Glomerular endothelial cell (primary cell): Measurements from ENCODE around the gene KIF21A. TPM values are rescaled to one million over a fixed set of nuclear protein-coding genes. Genes with fewer than 3 reads are reported as not detected.

Experiments
- DNase-seq: peaks from one replicate; pipeline ENCODE4 v3.0.0-alpha.2; 2011; ENCODE audit warnings: low read depth, low spot score; ENCODE audit errors: extremely low read depth
- total RNA-seq: library from RNA; depleted of rRNA; stranded (reverse); fragments of >200 nt; gene quantifications from 2 replicates; pipeline ENCODE4 v1.2.3, GENCODE V29; 2015

Gene KIF21A
- total RNA-seq, 1 donor from 2014 or later, result 11.0 TPM

GRCh38 chr12:39287409-39287808, 155.5 kb downstream of the KIF21A start:
- no peak for DNase-seq

DNA sequence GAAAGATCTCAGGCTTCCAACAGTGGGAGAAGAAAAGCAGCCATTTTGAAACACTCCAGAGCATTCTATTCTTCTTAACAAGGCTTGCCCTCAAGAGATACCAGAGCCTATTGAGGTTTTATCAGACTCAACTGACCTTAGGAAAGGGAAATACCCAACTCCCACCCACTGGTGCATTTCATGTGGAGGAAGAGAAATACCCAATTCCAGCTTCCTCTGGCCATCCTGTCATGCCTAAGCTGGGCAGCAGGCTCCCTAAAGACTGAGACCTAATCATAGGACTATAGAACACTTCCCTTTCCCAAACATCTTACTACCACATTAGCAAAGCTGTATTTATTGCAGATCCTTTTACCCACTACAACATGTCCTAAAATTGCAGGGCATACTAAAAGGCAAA, 164.5 kb downstream of the KIF21A start:
- no peak for DNase-seq

GRCh38 chr12:39277416-39277815, 165.5 kb downstream of the KIF21A start:
- DNase-seq, result no peak

GRCh38 chr12:39275846-39276245, 167.1 kb downstream of the KIF21A start:
- DNase-seq, result no peak

GRCh38 chr12:39272871-39273655, 169.9 kb downstream of the KIF21A start:
- DNase-seq, result peak; percentile 31

- DNase-seq, result no peak
Measured at GRCh38 chr12:39269492-39269891, 173.4 kb downstream of the KIF21A start.

GRCh38 chr12:39267886-39268285, 175.0 kb downstream of the KIF21A start:
- DNase-seq, result no peak

- DNase-seq, result no peak
Measured at GRCh38 chr12:39252628-39253027, 190.3 kb downstream of the KIF21A start.

Other genes with a start within 250 kb of the KIF21A start
- gene ABCD2, start 176.7 kb upstream of the KIF21A start, total RNA-seq, result not detected in 2 replicates